SK-N-MC (cell line): ENCODE data around the gene PRR15L.

Experiments used
- EZH2 ChIP-seq: fragments of 200-600 bp; sonication (generic); IDR thresholded peaks from one replicate; pipeline ENCODE4 v1.6.1; 2017; ENCODE audit warnings: antibody characterized with exemption
- FOXP2 ChIP-seq: optimal IDR thresholded peaks from 2 replicates; pipeline ENCODE3; 2011; ENCODE audit warnings: mild to moderate bottlenecking, moderate library complexity; ENCODE audit not compliant: insufficient read depth; ENCODE audit errors: extremely low read length, control extremely low read depth
- POLR2AphosphoS5 ChIP-seq: IDR thresholded peaks from 2 replicates; pipeline ENCODE4 v1.6.1; 2012; ENCODE audit warnings: mild to moderate bottlenecking, low read depth, low read length, borderline replicate concordance

DNA sequence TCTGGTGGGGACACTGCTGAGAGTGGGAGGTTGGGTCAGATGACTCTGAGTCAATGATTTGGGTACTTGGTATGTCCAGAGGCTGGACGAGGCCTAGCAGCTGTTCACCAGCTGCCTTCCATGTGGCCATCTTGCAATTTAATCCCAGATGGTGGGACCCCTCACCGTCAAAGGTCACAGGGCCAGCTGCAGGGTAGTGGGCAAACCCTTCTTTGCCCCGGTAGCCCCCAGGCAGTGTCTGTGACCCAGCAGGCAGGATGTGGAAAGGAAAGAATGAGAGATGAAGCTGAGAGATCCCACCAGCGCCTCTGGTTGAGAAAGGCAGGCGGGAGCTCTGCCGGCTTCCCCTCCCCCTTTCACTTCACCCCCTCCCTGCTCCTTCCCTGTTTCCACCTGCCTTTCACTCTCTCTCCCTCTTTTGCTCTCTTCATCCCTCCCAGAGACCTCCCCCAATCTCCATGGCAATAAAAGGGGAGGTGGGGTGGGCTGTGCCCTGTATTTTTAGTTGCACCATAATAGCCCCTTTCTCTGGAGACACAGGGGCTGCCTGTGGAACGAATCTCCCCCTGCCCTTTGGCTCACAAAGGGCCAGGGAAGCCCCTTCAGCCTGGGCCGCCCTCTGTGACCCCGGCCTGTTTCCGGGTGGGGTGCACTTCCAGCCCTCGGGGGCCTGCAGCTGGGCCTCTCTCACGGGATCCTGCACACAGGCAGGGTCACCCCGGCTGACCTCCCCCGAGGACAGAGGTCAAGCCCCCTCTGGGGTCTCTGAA is 33.5 kb upstream of the PRR15L start:
- TF ChIP-seq EZH2 (no peak), POLR2AphosphoS5 (no peak), FOXP2 (no peak)
